HL-60 (cell line): Measurements from ENCODE around the gene DYNC1LI1.

Experiments
- microRNA-seq: library from miRNA; unstranded; fragments of <30 nt; microRNA quantifications from one replicate; pipeline ENCODE4, GENCODE V29; 2018

DYNC1LI1 gene

Small RNA genes lying within 50 kb of the gene (microRNA-seq; reads per million reads assigned to microRNA genes)
- gene MIR548AY: 3.6 reads per million, percentile 8 among the genes with 10 or more reads in this experiment
